ENCODE data around the gene GDA. TPM values are rescaled to one million over a fixed set of nuclear protein-coding genes. Genes with fewer than 3 reads are reported as not detected.

The GDA gene
- total RNA-seq: 6.6 TPM

- DNase-seq (ENCODE audit: low spot score): no peak
Measured at GRCh38 chr9:72149231-72149975, at the start of gene GDA. Gene GDA, plus strand, starts transcription at chr9:72149440. Its CDS starts 120 bp downstream, at chr9:72149560.

- no peak for DNase-seq (ENCODE audit: low spot score)
Measured at GRCh38 chr9:72102520-72102919, 46.7 kb upstream of the GDA start.

GRCh38 chr9:72113056-72113455, 36.2 kb upstream of the GDA start:
- no peak for DNase-seq (ENCODE audit: low spot score)

GRCh38 chr9:72119853-72120252, 29.4 kb upstream of the GDA start:
- no peak for DNase-seq (ENCODE audit: low spot score)

- no peak for DNase-seq (ENCODE audit: low spot score)
Measured at GRCh38 chr9:72124947-72125346, 24.3 kb upstream of the GDA start.

- no peak for DNase-seq (ENCODE audit: low spot score)
Measured at GRCh38 chr9:72127753-72128152, 21.5 kb upstream of the GDA start.

- DNase-seq (ENCODE audit: low spot score): no peak
Measured at GRCh38 chr9:72128526-72128925, 20.7 kb upstream of the GDA start.

- no peak for DNase-seq (ENCODE audit: low spot score)
Measured at GRCh38 chr9:72129271-72130156, 19.7 kb upstream of the GDA start.

GRCh38 chr9:72130321-72130720, 18.9 kb upstream of the GDA start:
- no peak for DNase-seq (ENCODE audit: low spot score)

GRCh38 chr9:72131206-72131605, 18.0 kb upstream of the GDA start:
- no peak for DNase-seq (ENCODE audit: low spot score)

GRCh38 chr9:72132052-72132451, 17.2 kb upstream of the GDA start:
- DNase-seq (ENCODE audit: low spot score): no peak

- DNase-seq (ENCODE audit: low spot score): no peak
Measured at GRCh38 chr9:72133365-72134035, 15.7 kb upstream of the GDA start.

- no peak for DNase-seq (ENCODE audit: low spot score)
Measured at GRCh38 chr9:72134801-72135200, 14.4 kb upstream of the GDA start.

- DNase-seq (ENCODE audit: low spot score): no peak
Measured at GRCh38 chr9:72137697-72138365, 11.4 kb upstream of the GDA start.

GRCh38 chr9:72139226-72139625, 10.0 kb upstream of the GDA start:
- DNase-seq (ENCODE audit: low spot score): no peak

- no peak for DNase-seq (ENCODE audit: low spot score)
Measured at GRCh38 chr9:72140586-72140985, 8.7 kb upstream of the GDA start.

- no peak for DNase-seq (ENCODE audit: low spot score)
Measured at GRCh38 chr9:72141484-72141883, 7.8 kb upstream of the GDA start.

- DNase-seq (ENCODE audit: low spot score): no peak
Measured at GRCh38 chr9:72144756-72145492, 4.3 kb upstream of the GDA start.

- no peak for DNase-seq (ENCODE audit: low spot score)
Measured at GRCh38 chr9:72145733-72146505, 3.3 kb upstream of the GDA start.

GRCh38 chr9:72147676-72148075, 1.6 kb upstream of the GDA start:
- DNase-seq (ENCODE audit: low spot score): no peak

Measured in ureter (tissue), 1 donor.